ENCODE measurements around the gene ZNF862. TPM values are rescaled to one million over a fixed set of nuclear protein-coding genes. Genes with fewer than 3 reads are reported as not detected.

The ZNF862 gene
- total RNA-seq, 2 donors from 2014 or later = 31.4 to 39.0 TPM

GRCh38 chr7:149815121-149815520, 23.1 kb upstream of the ZNF862 start:
- Mint-ChIP-seq H3K4me3 (no peak overlapping the region), H3K9me3 (no peaks in the 10 kb centered on the region), H3K36me3 (ENCODE audit: insufficient read depth in 2 of 2) (no peaks in the 10 kb centered on the region), H3K27ac (no peak overlapping the region), H3K4me1 (ENCODE audit: low read depth) (no peaks in the 10 kb centered on the region), H3K27me3 (ENCODE audit: low read depth) (no peaks in the 10 kb centered on the region)
- DNase-seq = no peak
- no peak for ATAC-seq (replicated peaks in 1 of 2)

GRCh38 chr7:149815661-149816266, 22.4 kb upstream of the ZNF862 start:
- Mint-ChIP-seq H3K27me3 (ENCODE audit: low read depth) (no peaks in the 10 kb centered on the region), H3K4me3 (no peak overlapping the region), H3K36me3 (ENCODE audit: insufficient read depth in 2 of 2) (no peaks in the 10 kb centered on the region), H3K27ac (no peak overlapping the region), H3K4me1 (ENCODE audit: low read depth) (no peaks in the 10 kb centered on the region), H3K9me3 (no peaks in the 10 kb centered on the region)
- ATAC-seq (replicated peaks in 1 of 2) (no peak), DNase-seq (no peak)

GRCh38 chr7:149816267-149816751, 21.9 kb upstream of the ZNF862 start:
- no peaks in the 10 kb centered on the region for H3K4me1 Mint-ChIP-seq (ENCODE audit: low read depth)
- ATAC-seq (replicated peaks in 1 of 2) = no peak
- H3K36me3 Mint-ChIP-seq (ENCODE audit: insufficient read depth in 2 of 2) = no peaks in the 10 kb centered on the region
- no peaks in the 10 kb centered on the region for H3K9me3 Mint-ChIP-seq
- DNase-seq = no peak
- H3K4me3 Mint-ChIP-seq = no peak overlapping the region
- H3K27ac Mint-ChIP-seq = no peak overlapping the region
- H3K27me3 Mint-ChIP-seq (ENCODE audit: low read depth) = no peaks in the 10 kb centered on the region

- Mint-ChIP-seq H3K36me3 (ENCODE audit: insufficient read depth in 2 of 2) (no peaks in the 10 kb centered on the region), H3K4me3 (no peak overlapping the region)
These were observed 21.4 kb upstream of the ZNF862 start for GRCh38 chr7:149816794-149817193.

GRCh38 chr7:149817301-149817771, 20.8 kb upstream of the ZNF862 start:
- no peak overlapping the region for H3K4me3 Mint-ChIP-seq
- H3K36me3 Mint-ChIP-seq (ENCODE audit: insufficient read depth in 2 of 2) = no peaks in the 10 kb centered on the region
- H3K9me3 Mint-ChIP-seq = no peaks in the 10 kb centered on the region
- DNase-seq = no peak
- no peak overlapping the region for H3K27ac Mint-ChIP-seq
- no peak for ATAC-seq (replicated peaks in 1 of 2)
- no peaks in the 10 kb centered on the region for H3K4me1 Mint-ChIP-seq (ENCODE audit: low read depth)
- no peaks in the 10 kb centered on the region for H3K27me3 Mint-ChIP-seq (ENCODE audit: low read depth)

More at GRCh38 chr7:149816794-149817193, 21.4 kb upstream of the ZNF862 start:
- DNase-seq (no peak), ATAC-seq (replicated peaks in 1 of 2) (no peak)
- no peaks in the 10 kb centered on the region for H3K4me1 Mint-ChIP-seq (ENCODE audit: low read depth)
- H3K9me3 Mint-ChIP-seq = no peaks in the 10 kb centered on the region
- no peak overlapping the region for H3K27ac Mint-ChIP-seq
- H3K27me3 Mint-ChIP-seq (ENCODE audit: low read depth) = no peaks in the 10 kb centered on the region

GRCh38 chr7:149817836-149818535, 20.2 kb upstream of the ZNF862 start:
- H3K9me3 Mint-ChIP-seq = no peaks in the 10 kb centered on the region

DNA sequence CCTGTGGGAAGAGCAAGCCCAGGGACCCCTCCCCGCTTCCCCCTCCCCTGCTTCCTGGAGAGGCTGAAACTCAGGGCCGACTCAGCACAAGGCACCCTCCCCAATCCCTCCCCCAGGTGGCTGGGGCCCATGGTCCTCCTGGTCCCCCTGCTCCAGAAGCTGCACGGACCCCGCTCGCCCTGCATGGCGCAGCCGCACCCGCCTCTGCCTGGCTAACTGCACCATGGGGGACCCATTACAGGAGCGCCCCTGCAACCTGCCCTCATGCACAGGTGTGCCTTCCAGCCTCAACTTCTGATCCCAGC, 19.7 kb upstream of the ZNF862 start:
- no peak for DNase-seq
- no peak overlapping the region for H3K27ac Mint-ChIP-seq
- no peaks in the 10 kb centered on the region for H3K4me1 Mint-ChIP-seq (ENCODE audit: low read depth)
- no peaks in the 10 kb centered on the region for H3K27me3 Mint-ChIP-seq (ENCODE audit: low read depth)
- no peak for ATAC-seq (replicated peaks in 1 of 2)
- H3K9me3 Mint-ChIP-seq = no peaks in the 10 kb centered on the region
- no peak overlapping the region for H3K4me3 Mint-ChIP-seq
- no peaks in the 10 kb centered on the region for H3K36me3 Mint-ChIP-seq (ENCODE audit: insufficient read depth in 2 of 2)

More at GRCh38 chr7:149817836-149818535, 20.2 kb upstream of the ZNF862 start:
- Mint-ChIP-seq H3K4me3 (no peak overlapping the region), H3K36me3 (ENCODE audit: insufficient read depth in 2 of 2) (no peaks in the 10 kb centered on the region), H3K27me3 (ENCODE audit: low read depth) (no peaks in the 10 kb centered on the region), H3K4me1 (ENCODE audit: low read depth) (no peaks in the 10 kb centered on the region), H3K27ac (no peak overlapping the region)
- ATAC-seq (replicated peaks in 1 of 2) (no peak), DNase-seq (no peak)

- ATAC-seq (replicated peaks in 1 of 2) = no peak
- H3K4me1 Mint-ChIP-seq (ENCODE audit: low read depth) = no peaks in the 10 kb centered on the region
- no peaks in the 10 kb centered on the region for H3K27me3 Mint-ChIP-seq (ENCODE audit: low read depth)
- H3K4me3 Mint-ChIP-seq = no peak overlapping the region
- H3K9me3 Mint-ChIP-seq = no peaks in the 10 kb centered on the region
- DNase-seq = no peak
- no peaks in the 10 kb centered on the region for H3K36me3 Mint-ChIP-seq (ENCODE audit: insufficient read depth in 2 of 2)
- no peak overlapping the region for H3K27ac Mint-ChIP-seq
These were observed 18.8 kb upstream of the ZNF862 start for GRCh38 chr7:149819141-149819960.

GRCh38 chr7:149819961-149820340, 18.2 kb upstream of the ZNF862 start:
- Mint-ChIP-seq H3K9me3 (no peaks in the 10 kb centered on the region), H3K27me3 (ENCODE audit: low read depth) (no peaks in the 10 kb centered on the region), H3K36me3 (ENCODE audit: insufficient read depth in 2 of 2) (no peaks in the 10 kb centered on the region), H3K4me1 (ENCODE audit: low read depth) (no peaks in the 10 kb centered on the region), H3K4me3 (no peak overlapping the region), H3K27ac (no peak overlapping the region)
- no peak for DNase-seq
- ATAC-seq (replicated peaks in 1 of 2) = no peak

- Mint-ChIP-seq H3K27me3 (ENCODE audit: low read depth) (no peaks in the 10 kb centered on the region), H3K4me1 (ENCODE audit: low read depth) (no peaks in the 10 kb centered on the region), H3K36me3 (ENCODE audit: insufficient read depth in 2 of 2) (no peaks in the 10 kb centered on the region), H3K27ac (no peak overlapping the region), H3K4me3 (no peak overlapping the region), H3K9me3 (no peaks in the 10 kb centered on the region)
- DNase-seq (no peak), ATAC-seq (replicated peaks in 1 of 2) (no peak)
These were observed 17.5 kb upstream of the ZNF862 start for GRCh38 chr7:149820622-149821190.

DNA sequence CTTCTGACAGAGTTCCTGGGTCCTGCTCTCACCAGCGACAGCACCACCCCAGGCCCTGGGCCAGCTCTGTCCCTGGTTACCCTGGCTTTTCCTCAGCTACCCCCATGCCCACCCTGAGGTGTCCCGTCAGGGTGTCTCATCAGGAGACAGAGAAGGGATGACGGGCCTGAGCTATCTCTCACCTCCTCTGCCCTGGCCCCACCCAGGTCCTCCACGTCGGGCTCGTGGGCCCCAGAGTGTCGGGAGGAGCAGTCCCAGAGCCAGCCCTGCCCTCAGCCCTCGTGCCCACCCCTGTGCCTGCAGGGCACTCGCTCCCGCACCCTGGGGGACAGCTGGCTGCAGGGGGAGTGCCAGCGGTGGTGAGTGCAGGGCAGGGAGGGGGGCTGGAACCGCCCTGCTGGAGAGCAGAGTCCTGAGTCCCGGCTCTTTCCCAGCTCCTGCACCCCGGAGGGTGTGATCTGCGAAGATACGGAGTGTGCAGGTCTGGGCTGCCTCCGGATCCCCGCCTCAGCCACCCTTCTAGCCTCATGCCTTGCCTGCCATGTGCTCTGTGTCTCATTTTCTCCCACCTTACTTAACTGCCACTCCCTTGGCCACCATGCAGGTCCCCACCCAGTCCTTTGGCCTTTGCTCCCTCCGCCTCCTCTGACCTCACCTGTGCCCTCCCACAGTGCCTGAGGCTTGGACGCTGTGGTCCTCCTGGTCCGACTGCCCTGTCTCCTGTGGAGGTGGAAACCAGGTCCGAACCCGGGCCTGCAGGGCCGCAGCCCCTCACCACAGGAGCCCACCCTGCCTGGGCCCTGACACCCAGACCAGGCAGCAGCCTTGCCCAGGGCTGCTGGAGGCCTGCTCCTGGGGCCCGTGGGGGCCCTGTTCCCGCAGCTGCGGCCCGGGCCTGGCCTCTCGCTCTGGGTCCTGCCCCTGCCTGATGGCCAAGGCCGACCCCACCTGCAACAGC, 16.7 kb upstream of the ZNF862 start:
- H3K4me1 Mint-ChIP-seq (ENCODE audit: low read depth) = no peaks in the 10 kb centered on the region
- no peaks in the 10 kb centered on the region for H3K27me3 Mint-ChIP-seq (ENCODE audit: low read depth)
- no peaks in the 10 kb centered on the region for H3K9me3 Mint-ChIP-seq
- DNase-seq (no peak), ATAC-seq (replicated peaks in 1 of 2) (no peak)
- no peak overlapping the region for H3K27ac Mint-ChIP-seq
- H3K36me3 Mint-ChIP-seq (ENCODE audit: insufficient read depth in 2 of 2) = no peaks in the 10 kb centered on the region
- no peak overlapping the region for H3K4me3 Mint-ChIP-seq

DNA sequence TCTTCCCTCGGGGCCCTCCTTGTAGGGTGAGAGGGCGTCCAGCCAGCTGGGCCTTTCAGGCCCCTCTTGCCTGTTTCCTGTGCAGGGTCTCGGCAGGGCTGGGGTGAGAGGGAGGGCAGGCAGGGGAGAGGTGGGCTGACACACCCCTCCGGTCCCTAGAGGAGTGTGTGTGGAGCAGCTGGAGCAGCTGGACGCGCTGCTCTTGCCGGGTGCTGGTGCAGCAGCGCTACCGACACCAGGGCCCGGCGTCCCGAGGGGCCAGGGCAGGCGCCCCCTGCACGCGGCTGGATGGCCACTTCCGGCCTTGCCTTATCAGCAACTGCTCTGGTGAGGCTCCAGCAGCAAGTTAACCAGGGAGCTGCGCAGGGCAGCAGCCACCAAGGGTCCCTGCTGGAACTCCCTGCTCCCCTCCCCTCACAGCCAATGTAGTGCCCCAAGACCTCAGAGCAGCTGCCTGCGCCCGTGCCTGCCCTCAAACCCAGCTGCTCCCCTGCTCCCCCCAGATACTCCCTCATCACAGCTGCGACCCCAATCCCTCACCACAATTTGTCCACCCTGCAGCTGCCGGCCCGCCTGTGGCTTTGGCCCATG, 15.7 kb upstream of the ZNF862 start:
- Mint-ChIP-seq H3K9me3 (no peaks in the 10 kb centered on the region), H3K27me3 (ENCODE audit: low read depth) (no peaks in the 10 kb centered on the region)

More for the DNA sequence above, 15.7 kb upstream of the ZNF862 start:
- no peak for ATAC-seq (replicated peaks in 1 of 2)
- Mint-ChIP-seq H3K4me1 (ENCODE audit: low read depth) (no peaks in the 10 kb centered on the region), H3K27ac (no peak overlapping the region), H3K36me3 (ENCODE audit: insufficient read depth in 2 of 2) (no peaks in the 10 kb centered on the region), H3K4me3 (no peak overlapping the region)
- DNase-seq = no peak

Measured in activated T-cell treated with anti-CD3 and anti-CD28 coated beads, Interleukin-2, amount 50 U/mL, for 72 hours (primary cell).